K562 (cell line): ENCODE data around the gene RAD17. TPM values are rescaled to one million over a fixed set of nuclear protein-coding genes. Genes with fewer than 3 reads are reported as not detected.
A peak's percentile ranks its signal among the peaks of the same experiment; 100 is the strongest.

Experiments
- ATAC-seq: fragments of 200-7000 bp; cut with Tn5 transposase; 3 replicates; pipeline ENCODE4 v1.9.1; 2020; ENCODE audit warnings: moderate library complexity
- BruUV-seq: library from RNA; stranded (reverse); fragments of 400-500 nt; replicated peaks from 2 replicates; lab custom pipeline; 2021; lab: Mats Ljungman, UMichigan
- CTCF ChIA-PET: fragments of 300-600 bp; formaldehyde crosslinking; extraction: SDS; loops from one replicate; lab custom pipeline; 2021; ENCODE audit warnings: low intra/inter-chr PET ratio; lab: Yijun Ruan, JAX
- POLR2A ChIA-PET: fragments of 300-600, 350-650 bp; sonication (Branson Sonifier 250); formaldehyde crosslinking; extraction: SDS; loops from one replicate; lab custom pipeline; 2021; ENCODE audit warnings: antibody characterized with exemption, inconsistent platforms; lab: Yijun Ruan, JAX
- DNase-seq, 4 experiments: peaks; one replicate each; pipeline versions ENCODE4 v3.0.0 to v3.0.0-alpha.2; 2011 to 2018; ENCODE audit warnings: low spot score in 3 of 4, mixed read lengths in 3 of 4; ENCODE audit errors: extremely low read depth in 1 of 4
- FAIRE-seq: peaks from 2 replicates; lab custom pipeline; 2011; peaks lifted over from hg19 to GRCh38; lab: Jason Lieb, UNC
- H2AFZ ChIP-seq: 2 replicates; pipeline ENCODE4 v1.6.0; 2011; ENCODE audit warnings: low read depth, low read length, control low read depth, inconsistent platforms
- H3K27ac ChIP-seq: fragments of 200-600 bp; 3 replicates; pipeline ENCODE4 v1.8.0; 2011; ENCODE audit warnings: low read depth, mild to moderate bottlenecking, control low read depth, inconsistent platforms, low read length, moderate library complexity, mixed read lengths; ENCODE audit errors: extremely low read depth
- H3K27me3 ChIP-seq, 2 experiments: fragments of 300-600 bp in 1 of 2; 2 replicates in 1 of 2; 3 replicates in 1 of 2; pipeline versions ENCODE4 v1.6.0 to v1.8.0; 2011; ENCODE audit warnings: inconsistent platforms in 2 of 2, low read length in 2 of 2, mild to moderate bottlenecking in 1 of 2, mixed read lengths in 1 of 2, moderate library complexity in 1 of 2; ENCODE audit not compliant: control insufficient read depth in 2 of 2, insufficient read depth in 2 of 2
- H3K36me3 ChIP-seq: fragments of 300-600 bp; 3 replicates; pipeline ENCODE4 v1.8.0; 2011; ENCODE audit warnings: mild to moderate bottlenecking, low read length, inconsistent platforms; ENCODE audit not compliant: control insufficient read depth, insufficient read depth
- H3K4me1 ChIP-seq, 2 experiments: fragments of 200-600 bp in 1 of 2; replicated peaks in 1 of 2; 2 replicates in 1 of 2; 3 replicates in 1 of 2; pipeline versions ENCODE4 v1.5.1 to v1.8.0; 2011; ENCODE audit warnings: inconsistent platforms in 2 of 2, low read length in 2 of 2, mild to moderate bottlenecking in 1 of 2, mixed read lengths in 1 of 2, moderate library complexity in 1 of 2; ENCODE audit not compliant: control insufficient read depth in 2 of 2, insufficient read depth in 2 of 2
- H3K4me2 ChIP-seq: 2 replicates; pipeline ENCODE4 v1.6.1; 2011; ENCODE audit warnings: low read length, control low read depth, inconsistent platforms, mixed read lengths; ENCODE audit not compliant: insufficient read depth
- H3K4me3 ChIP-seq: fragments of 200-600 bp; sonication (generic), shearing (Covaris generic); 2 replicates; pipeline ENCODE4 v1.5.1; 2016; ENCODE audit warnings: control low read depth, inconsistent platforms
- H3K79me2 ChIP-seq: fragments of 200-600 bp; 3 replicates; pipeline ENCODE4 v1.8.0; 2011; ENCODE audit warnings: low read length, inconsistent platforms; ENCODE audit not compliant: control insufficient read depth, insufficient read depth
- H3K9ac ChIP-seq, 2 experiments: 2 replicates each; pipeline versions ENCODE4 v1.6.0 to v1.6.1; 2011; ENCODE audit warnings: low read depth in 2 of 2, low read length in 2 of 2, control low read depth in 1 of 2, inconsistent platforms in 1 of 2, mild to moderate bottlenecking in 1 of 2, mixed read lengths in 1 of 2; ENCODE audit not compliant: insufficient read depth in 1 of 2
- H3K9me1 ChIP-seq: one replicate; pipeline ENCODE4 v1.6.0; 2011; ENCODE audit warnings: inconsistent platforms, mild to moderate bottlenecking, low read length, moderate library complexity; ENCODE audit not compliant: control insufficient read depth, insufficient read depth
- H3K9me3 ChIP-seq: replicated peaks from 2 replicates; pipeline ENCODE4 v1.5.1; 2011; ENCODE audit warnings: low read depth, low read length, inconsistent platforms; ENCODE audit not compliant: control insufficient read depth, insufficient read depth
- H4K20me1 ChIP-seq: replicated peaks from 2 replicates; pipeline ENCODE4 v1.6.1; 2011; ENCODE audit warnings: low read length, inconsistent platforms, mixed read lengths; ENCODE audit not compliant: control insufficient read depth, insufficient read depth
- ATF1 ChIP-seq, 2 experiments: fragments of 450-650 bp in 1 of 2; IDR thresholded peaks; 2 replicates each; pipeline ENCODE4 v1.6.1; 2016; ENCODE audit warnings: missing compliant biosample characterization in 1 of 2, missing genetic modification characterization in 1 of 2
- BRCA1 ChIP-seq, 2 experiments: fragments of 450-650 bp in 1 of 2; sonication (generic) in 1 of 2; formaldehyde crosslinking in 1 of 2; IDR thresholded peaks; 2 replicates each; pipeline versions ENCODE4 v1.5.0 to v1.6.1; 2017 to 2020; ENCODE audit warnings: mild to moderate bottlenecking in 1 of 2, missing genetic modification reagents in 1 of 2
- GTF2A2 ChIP-seq: IDR thresholded peaks from 2 replicates; pipeline ENCODE4 v1.6.1; 2016; ENCODE audit warnings: mild to moderate bottlenecking, missing genetic modification characterization, missing compliant biosample characterization
- HDGF ChIP-seq: fragments of 450-650 bp; IDR thresholded peaks from 2 replicates; pipeline ENCODE4 v1.6.1; 2016
- HMGXB4 ChIP-seq: sonication (generic); formaldehyde crosslinking; IDR thresholded peaks from 2 replicates; pipeline ENCODE4 v1.8.1; 2023; ENCODE audit warnings: mild to moderate bottlenecking, missing genetic modification reagents
- NFRKB ChIP-seq: fragments of 450-650 bp; IDR thresholded peaks from 2 replicates; pipeline ENCODE4 v1.6.1; 2016; ENCODE audit warnings: low read depth
- POU5F1 ChIP-seq: fragments of 150-350 bp; IDR thresholded peaks from 2 replicates; pipeline ENCODE4 v1.6.1; 2014; ENCODE audit warnings: borderline replicate concordance, low read length, low read depth, mild to moderate bottlenecking; ENCODE audit not compliant: partially characterized antibody
- SMARCA5 ChIP-seq: fragments of 450-650 bp; IDR thresholded peaks from 2 replicates; pipeline ENCODE4 v1.6.1; 2016
- SMC3 ChIP-seq: conservative IDR thresholded peaks from 2 replicates; pipeline ENCODE4 v1.6.1; 2011; ENCODE audit warnings: low read depth, low read length, improper control_type of control experiment; ENCODE audit not compliant: insufficient read depth
- TAF15 ChIP-seq: fragments of 200-400 bp; formaldehyde crosslinking; IDR thresholded peaks from 2 replicates; pipeline ENCODE4 v1.6.1; 2017; ENCODE audit warnings: mild to moderate bottlenecking, low read depth, low read length, moderate library complexity
- ZNF224 ChIP-seq: sonication (generic); formaldehyde crosslinking; IDR thresholded peaks from 2 replicates; pipeline ENCODE4 v1.8.0; 2022; ENCODE audit warnings: mild to moderate bottlenecking, missing genetic modification reagents
- WGBS: fragments of 100-300 bp; shearing (Covaris generic); methylation state at CpG from one replicate; pipeline ENCODE4 v1.1.6; 2016; ENCODE audit warnings: low coverage, mixed read lengths; ENCODE audit not compliant: insufficient coverage; ENCODE audit errors: missing lambda C conversion rate; 5-methylcytosine and 5-hydroxymethylcytosine counted together
- in situ Hi-C: fragments of 300-500 bp; cut with MboI; formaldehyde crosslinking; loops from 4 replicates; pipeline ENCODE4 v1.15.0; 2018; ENCODE audit warnings: inconsistent platforms, mixed read lengths
- intact Hi-C: fragments of 100-400 bp; cut with micrococcal nuclease; formaldehyde crosslinking; loops from 2 replicates; pipeline ENCODE4 v1.14.2; 2022
- polyA plus RNA-seq, 8 experiments: library from polyadenylated mRNA; depleted of rRNA in 4 of 8; stranded (reverse) in 5 of 8; unstranded in 3 of 8; fragments of >200 nt; fragmentation: Nextera tagmentation in 2 of 8; fragmentation: Illumina TruSeq in 1 of 8; extraction: Ambion mirVana in 2 of 8; extraction: Trizol in 1 of 8; gene quantifications; 2 replicates each; pipeline versions ENCODE4 v1.2.1 to v1.2.3, GENCODE V29; 2011 to 2014; ENCODE audit warnings: inconsistent platforms in 1 of 8, missing spikeins in 1 of 8
- total RNA-seq, 7 experiments: library from RNA; depleted of rRNA in 6 of 7; stranded (reverse); fragments of >200 nt in 6 of 7; fragmentation: Illumina TruSeq in 2 of 7; extraction: Trizol in 2 of 7; gene quantifications; 2 replicates each; pipeline versions ENCODE4 v1.2.1 to v1.2.3, GENCODE V29; 2011 to 2021; ENCODE audit warnings: low replicate concordance in 1 of 7

The RAD17 gene
- total and polyA plus RNA-seq, 9 of the 15 experiments (the other 6 are each of a cell fraction or from before 2014, with no cell fraction given): 21.1 to 50.1 (median 40.1) TPM

GRCh38 chr5:69359699-69360098, 9.9 kb upstream of the RAD17 start:
- in situ Hi-C loops (no loop called here), intact Hi-C loops (no loop called here)
- Histone ChIP-seq H3K4me2 (no peak overlapping the region), H3K27me3 (no peaks in the 10 kb centered on the region), H3K27ac (peak overlapping the region; percentile 34; the same call in 1 of the 3 replicates), H3K79me2 (peaks cover 78% of the 10 kb centered on the region), H3K9me3 (no peaks in the 10 kb centered on the region), H3K36me3 (peaks cover 66% of the 10 kb centered on the region), H3K9ac (no peak overlapping the region), H2AFZ (no peak overlapping the region), H3K9me1 (no peaks in the 10 kb centered on the region), H3K4me1 (peaks cover 0 to 5% of the 10 kb centered on the region in 2 experiments; a peak in 2 of 5 replicates)
- CTCF ChIA-PET: no interaction called here
- POLR2A ChIA-PET: interaction anchor here (0.6 to 2.5 kb wide), 3 partner anchors 23 to 38 kb away, joined by 3 to 6 read pairs (median 5); no protein-coding TSS in a partner anchor
- DNase-seq (no peak), ATAC-seq (no peak)
- BruUV-seq: TSS peak; percentile 6
- no peak for TF ChIP-seq GTF2A2 (tag)
- TF ChIP-seq HDGF: no peak
- TF ChIP-seq TAF15: no peak
- no peak for TF ChIP-seq ATF1 (CRISPR knock-in tag; IDR thresholded peaks at IDR 0.05)
- TF ChIP-seq ATF1 (tag; IDR thresholded peaks at IDR 0.05): no peak
- TF ChIP-seq POU5F1: no peak
- no peak for TF ChIP-seq SMARCA5
- TF ChIP-seq ZNF224: no peak
- no peak for TF ChIP-seq HMGXB4 (CRISPR knock-in tag)
- TF ChIP-seq BRCA1 (IDR thresholded peaks at IDR 0.05): no peak
- no peak for TF ChIP-seq BRCA1 (CRISPR knock-in tag; IDR thresholded peaks at IDR 0.05)
- TF ChIP-seq SMC3: no peak
- no peak for TF ChIP-seq NFRKB
- TF ChIP-seq, all 486 proteins: peak for 0
- WGBS: 59% methylated on average over 3 of the region's 3 CpGs
- no peaks in the 10 kb centered on the region for H4K20me1 ChIP-seq
- no peak for FAIRE-seq
- H3K4me3 ChIP-seq: no peak overlapping the region
